ENCODE measurements around the gene ZPLD1. TPM values are rescaled to one million over a fixed set of nuclear protein-coding genes. Genes with fewer than 3 reads are reported as not detected.

The ZPLD1 gene
- total RNA-seq, 1 experiment from 2014 or later: 0.15 TPM

GRCh38 chr3:102441832-102442231 lies 7.0 kb downstream of the ZPLD1 start:
- TF ChIP-seq EZH2phosphoT487 (IDR thresholded peaks at IDR 0.05; ENCODE audit: borderline replicate concordance, low read length): no peak
- no peak for TF ChIP-seq CTCF (conservative IDR thresholded peaks at IDR 0.05; ENCODE audit: low read depth, low read length)
- intact Hi-C loops (cut with micrococcal nuclease): no loop called here
- no peak for ATAC-seq
- Histone ChIP-seq H3K9me2 (replicated peaks; ENCODE audit: low read length) (no peaks in the 10 kb centered on the region; the same call in 1 of the 2 replicates), H3K4me3 (ENCODE audit: low read length) (no peak overlapping the region), H4K20me1 (ENCODE audit: low read length) (no peaks in the 10 kb centered on the region), H3K27me3 (ENCODE audit: low read length) (no peaks in the 10 kb centered on the region), H3K9me3 (ENCODE audit: low read length) (no peaks in the 10 kb centered on the region), H3K36me3 (ENCODE audit: low read depth, low read length) (no peaks in the 10 kb centered on the region), H3F3A (ENCODE audit: low read length, unreplicated experiment) (no peaks in the 10 kb centered on the region), H2AFZ (ENCODE audit: low read length) (no peak overlapping the region), H3K4me2 (ENCODE audit: low read length) (no peak overlapping the region), H3K79me2 (ENCODE audit: low read length) (no peaks in the 10 kb centered on the region), H3K4me1 (ENCODE audit: insufficient read depth, low read length) (no peaks in the 10 kb centered on the region), H3K27ac (ENCODE audit: low read length) (no peak overlapping the region), H3K9ac (ENCODE audit: low read length) (no peak overlapping the region)
- CTCF ChIA-PET: no interaction called here
- BruUV-seq (replicated peaks): no TSS peak
- POLR2A ChIA-PET (ENCODE audit: unreplicated experiment): no interaction called here
- no peak for DNase-seq

- Histone ChIP-seq H3K36me3 (ENCODE audit: low read depth, low read length) (no peaks in the 10 kb centered on the region), H4K20me1 (ENCODE audit: low read length) (no peaks in the 10 kb centered on the region), H3K9me2 (replicated peaks; ENCODE audit: low read length) (no peaks in the 10 kb centered on the region; the same call in 1 of the 2 replicates), H3K9ac (ENCODE audit: low read length) (no peak overlapping the region), H3F3A (ENCODE audit: low read length, unreplicated experiment) (no peaks in the 10 kb centered on the region), H3K9me3 (ENCODE audit: low read length) (no peaks in the 10 kb centered on the region), H3K4me2 (ENCODE audit: low read length) (no peak overlapping the region), H3K4me3 (ENCODE audit: low read length) (no peak overlapping the region), H3K27me3 (ENCODE audit: low read length) (no peaks in the 10 kb centered on the region), H3K4me1 (ENCODE audit: insufficient read depth, low read length) (no peaks in the 10 kb centered on the region), H2AFZ (ENCODE audit: low read length) (no peak overlapping the region), H3K27ac (ENCODE audit: low read length) (no peak overlapping the region), H3K79me2 (ENCODE audit: low read length) (no peaks in the 10 kb centered on the region)
- ATAC-seq (no peak), DNase-seq (peak; percentile 25)
- no peak for TF ChIP-seq EZH2phosphoT487 (IDR thresholded peaks at IDR 0.05; ENCODE audit: borderline replicate concordance, low read length)
- TF ChIP-seq EZH2 (IDR thresholded peaks at IDR 0.05; ENCODE audit: low read length, unreplicated experiment): no peak
- no peak for TF ChIP-seq CTCF (conservative IDR thresholded peaks at IDR 0.05; ENCODE audit: low read depth, low read length)
- CTCF ChIA-PET: no interaction called here
- intact Hi-C loops (cut with micrococcal nuclease): no loop called here
- no TSS peak for BruUV-seq (replicated peaks)
- POLR2A ChIA-PET (ENCODE audit: unreplicated experiment): no interaction called here
Measured at GRCh38 chr3:102443021-102443420, 8.2 kb downstream of the ZPLD1 start.

GRCh38 chr3:102444101-102444500 lies 9.3 kb downstream of the ZPLD1 start:
- Histone ChIP-seq H2AFZ (ENCODE audit: low read length) (no peak overlapping the region), H3F3A (ENCODE audit: low read length, unreplicated experiment) (no peaks in the 10 kb centered on the region), H3K79me2 (ENCODE audit: low read length) (no peaks in the 10 kb centered on the region), H3K27ac (ENCODE audit: low read length) (no peak overlapping the region), H3K4me2 (ENCODE audit: low read length) (no peak overlapping the region), H3K36me3 (ENCODE audit: low read depth, low read length) (no peaks in the 10 kb centered on the region), H3K9me2 (replicated peaks; ENCODE audit: low read length) (no peaks in the 10 kb centered on the region; the same call in 1 of the 2 replicates), H3K9me3 (ENCODE audit: low read length) (no peaks in the 10 kb centered on the region), H3K27me3 (ENCODE audit: low read length) (no peaks in the 10 kb centered on the region), H4K20me1 (ENCODE audit: low read length) (no peaks in the 10 kb centered on the region), H3K4me3 (ENCODE audit: low read length) (no peak overlapping the region), H3K9ac (ENCODE audit: low read length) (no peak overlapping the region), H3K4me1 (ENCODE audit: insufficient read depth, low read length) (no peaks in the 10 kb centered on the region)
- DNase-seq: no peak
- BruUV-seq (replicated peaks): no TSS peak
- TF ChIP-seq EZH2phosphoT487 (IDR thresholded peaks at IDR 0.05; ENCODE audit: borderline replicate concordance, low read length) (no peak), EZH2 (IDR thresholded peaks at IDR 0.05; ENCODE audit: low read length, unreplicated experiment) (no peak), CTCF (conservative IDR thresholded peaks at IDR 0.05; ENCODE audit: low read depth, low read length) (no peak)
- ChIA-PET CTCF (no interaction called here), POLR2A (ENCODE audit: unreplicated experiment) (interaction anchor here (0.7 kb wide), 1 partner anchor 631 kb away, joined by 4 read pairs; no protein-coding TSS in a partner anchor)
- ATAC-seq: no peak
- intact Hi-C loops (cut with micrococcal nuclease): no loop called here
